Measurements from ENCODE around the gene GALC. TPM values are rescaled to one million over a fixed set of nuclear protein-coding genes. Genes with fewer than 3 reads are reported as not detected.

Gene GALC
- total RNA-seq, 1 donor from 2014 or later: 13.4 TPM

DNA sequence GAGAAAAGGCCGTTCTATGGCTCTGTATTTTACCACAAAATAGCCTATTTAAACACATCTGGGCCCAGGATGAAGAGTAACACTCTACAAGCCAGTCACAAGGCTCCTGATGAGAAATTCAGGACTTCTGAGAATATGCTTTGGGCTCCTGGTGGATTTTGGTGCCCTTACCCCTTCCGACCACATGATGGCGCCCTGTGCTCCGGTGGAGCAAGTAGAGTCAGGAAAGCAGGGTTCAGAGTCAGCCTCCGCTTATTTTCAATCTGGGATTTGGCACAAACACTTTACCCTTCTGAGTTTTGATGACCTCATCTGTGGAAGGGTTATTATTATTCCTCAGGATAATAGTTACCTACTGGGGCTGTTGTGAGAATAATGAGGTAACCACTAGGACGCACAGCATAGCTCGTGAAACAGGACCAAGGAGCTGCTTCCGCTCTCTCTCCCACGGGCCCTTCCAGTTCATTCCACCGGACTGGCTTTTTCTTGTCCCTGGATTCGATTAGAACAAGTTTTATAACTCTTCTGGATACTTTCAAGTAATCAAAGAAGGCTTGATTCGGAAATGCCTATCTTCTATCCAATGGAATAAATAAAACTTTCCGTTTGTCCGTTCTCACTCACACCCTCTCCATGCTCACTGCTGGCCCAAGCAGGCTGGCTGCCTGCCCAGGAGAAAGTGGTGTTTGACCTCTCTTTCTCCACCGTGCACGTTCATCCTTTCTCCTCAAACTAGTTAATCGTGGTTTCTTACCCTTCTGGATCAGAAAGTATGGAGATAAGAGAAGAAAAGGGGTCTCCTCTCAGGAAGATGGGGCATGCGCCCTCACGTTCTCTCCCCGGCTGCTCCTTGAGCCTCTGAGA, 104.6 kb downstream of the GALC start:
- H3K9me3 Mint-ChIP-seq: no peaks in the 10 kb centered on the region
- H3K27ac Mint-ChIP-seq: no peak overlapping the region
- H3K36me3 Mint-ChIP-seq (ENCODE audit: low read depth): no peaks in the 10 kb centered on the region
- intact Hi-C loops (cut with micrococcal nuclease): no loop called here
- H3K4me3 Mint-ChIP-seq (ENCODE audit: low read depth): no peak overlapping the region
- no peak for DNase-seq (ENCODE audit: low spot score)
- H3K4me1 Mint-ChIP-seq (ENCODE audit: low read depth): no peaks in the 10 kb centered on the region
- peaks cover 2% of the 10 kb centered on the region for H3K27me3 Mint-ChIP-seq (ENCODE audit: low read depth)

DNA sequence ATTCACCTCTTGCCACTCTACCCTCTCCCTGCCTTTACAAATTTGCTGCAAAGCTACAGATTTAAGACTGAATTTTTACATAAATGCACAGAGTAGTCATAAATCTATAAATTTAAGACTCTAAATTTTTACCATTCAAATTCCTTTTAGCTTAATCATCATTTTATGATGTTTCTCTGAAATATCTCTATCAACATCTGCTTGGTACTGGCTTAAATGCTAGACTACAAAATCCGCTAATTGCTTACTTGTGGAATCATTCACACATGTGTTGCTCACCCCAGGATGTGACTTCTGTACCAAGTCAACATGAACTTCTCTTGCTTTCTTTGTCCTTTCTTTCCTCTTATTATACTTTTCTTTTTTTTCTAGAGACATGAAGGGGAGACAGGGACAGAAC, 109.2 kb downstream of the GALC start:
- no peaks in the 10 kb centered on the region for H3K36me3 Mint-ChIP-seq (ENCODE audit: low read depth)
- no peak overlapping the region for H3K27ac Mint-ChIP-seq
- H3K9me3 Mint-ChIP-seq: no peaks in the 10 kb centered on the region
- peaks cover 4% of the 10 kb centered on the region for H3K27me3 Mint-ChIP-seq (ENCODE audit: low read depth)
- no peak for DNase-seq (ENCODE audit: low spot score)
- H3K4me1 Mint-ChIP-seq (ENCODE audit: low read depth): no peaks in the 10 kb centered on the region
- no peak overlapping the region for H3K4me3 Mint-ChIP-seq (ENCODE audit: low read depth)
- intact Hi-C loops (cut with micrococcal nuclease): no loop called here

Other genes with a start within 250 kb of the GALC start
- gene GPR65, start 12.0 kb upstream of the GALC start, total RNA-seq: 11.0 and 11.6 TPM in 2 replicates